Loucy (cell line): Measurements from ENCODE around the gene PEX5L.

Experiments used
- H2AFZ ChIP-seq: fragments of 200-600 bp; sonication (generic); 2 replicates; pipeline ENCODE4 v1.6.0; 2016; ENCODE audit warnings: antibody characterized with exemption, mild to moderate bottlenecking, low read length, moderate library complexity
- H3F3A ChIP-seq: fragments of 200-600 bp; 2 replicates; pipeline ENCODE4 v1.6.0; 2016; ENCODE audit warnings: antibody characterized with exemption, low read depth, mild to moderate bottlenecking
- H3K27me3 ChIP-seq: fragments of 200-600 bp; sonication (generic); 2 replicates; pipeline ENCODE4 v1.6.1; 2014; ENCODE audit warnings: low read length, mild to moderate bottlenecking; ENCODE audit not compliant: insufficient read depth, poor library complexity, severe bottlenecking
- H3K36me3 ChIP-seq: fragments of 200-600 bp; sonication (generic); 2 replicates; pipeline ENCODE4 v1.6.1; 2016; ENCODE audit warnings: low read length; ENCODE audit not compliant: insufficient read depth
- H3K4me1 ChIP-seq: fragments of 200-600 bp; sonication (generic); 2 replicates; pipeline ENCODE4 v1.5.1; 2014; ENCODE audit warnings: low read length, mild to moderate bottlenecking; ENCODE audit not compliant: insufficient read depth, poor library complexity, severe bottlenecking
- H3K4me2 ChIP-seq: fragments of 200-600 bp; sonication (generic); 2 replicates; pipeline ENCODE4 v1.6.0; 2014; ENCODE audit warnings: antibody characterized with exemption, low read length, low read depth, mild to moderate bottlenecking; ENCODE audit not compliant: poor library complexity, severe bottlenecking
- H3K4me3 ChIP-seq: fragments of 200-600 bp; sonication (generic); 2 replicates; pipeline ENCODE4 v1.5.1; 2014; ENCODE audit warnings: low read length, mild to moderate bottlenecking, mixed read lengths; ENCODE audit not compliant: poor library complexity, severe bottlenecking
- H3K79me2 ChIP-seq: fragments of 200-600 bp; sonication (generic); 2 replicates; pipeline ENCODE4 v1.6.1; 2014; ENCODE audit warnings: low read length; ENCODE audit not compliant: insufficient read depth
- H3K9ac ChIP-seq: fragments of 200-600 bp; sonication (generic); 2 replicates; pipeline ENCODE4 v1.6.0; 2014; ENCODE audit warnings: mild to moderate bottlenecking, low read depth, low read length, moderate library complexity; ENCODE audit not compliant: poor library complexity, severe bottlenecking
- H3K9me2 ChIP-seq: fragments of 200-600 bp; sonication (generic); replicated peaks from 2 replicates; pipeline ENCODE4 v1.6.1; 2016; ENCODE audit warnings: low read depth, low read length, mixed read lengths
- H3K9me3 ChIP-seq: fragments of 200-600 bp; sonication (generic); 2 replicates; pipeline ENCODE4 v1.6.1; 2014; ENCODE audit warnings: mild to moderate bottlenecking, antibody characterized with exemption, low read length, low read depth; ENCODE audit not compliant: insufficient read depth
- H4K20me1 ChIP-seq: fragments of 200-600 bp; sonication (generic); 2 replicates; pipeline ENCODE4 v1.6.0; 2014; ENCODE audit warnings: antibody characterized with exemption, low read length, mild to moderate bottlenecking; ENCODE audit not compliant: insufficient read depth, poor library complexity, severe bottlenecking
- EZH2phosphoT487 ChIP-seq: fragments of 200-600 bp; IDR thresholded peaks from 2 replicates; pipeline ENCODE4 v1.6.1; 2018; ENCODE audit warnings: antibody characterized with exemption, mild to moderate bottlenecking, moderate library complexity, borderline replicate concordance
- TF ChIP-seq, protein P1 (sequence below): fragments of 200-600 bp; sonication (generic); conservative IDR thresholded peaks from 2 replicates; pipeline ENCODE4 v1.5.1; 2014; ENCODE audit warnings: mild to moderate bottlenecking, antibody characterized with exemption, low read length

Gene PEX5L

DNA sequence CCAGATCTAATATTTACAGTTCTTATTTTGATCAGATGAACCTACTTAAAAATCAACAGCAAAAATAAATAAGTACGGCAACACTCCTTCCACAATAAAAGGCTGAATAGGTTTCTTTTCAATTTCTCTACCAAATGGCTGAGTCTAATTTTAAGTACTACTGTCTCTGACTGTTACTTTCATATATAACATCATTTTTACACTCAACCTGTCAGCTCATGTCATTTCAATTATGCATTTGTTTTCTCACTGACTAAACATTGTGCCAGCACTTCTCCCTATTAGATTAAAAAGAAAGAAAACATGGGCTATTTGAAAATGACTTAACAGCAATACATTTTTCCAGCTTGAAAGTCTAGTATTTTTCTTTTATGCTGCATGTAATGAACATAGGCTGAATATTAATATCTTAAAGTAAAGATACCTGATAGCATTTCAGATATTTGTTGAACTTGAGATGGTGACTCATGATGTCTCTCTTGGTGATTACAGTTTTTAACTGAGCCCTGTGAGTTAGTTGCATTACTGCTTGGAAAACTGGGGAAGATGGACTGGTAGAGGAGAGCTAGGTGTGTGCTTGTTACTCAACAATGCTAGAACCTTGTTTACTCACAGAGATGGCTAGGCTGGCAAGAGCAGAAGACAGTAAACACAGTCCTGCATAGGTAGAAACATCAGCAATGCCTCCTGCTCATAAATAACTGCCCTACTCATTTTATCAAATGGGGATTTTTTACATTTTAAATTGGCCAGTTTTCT, 73.9 kb downstream of the PEX5L start:
- Histone ChIP-seq H3K79me2 (peaks cover 40% of the 10 kb centered on the region; the same call in 1 of the 2 replicates), H4K20me1 (no peaks in the 10 kb centered on the region), H3K9me3 (no peaks in the 10 kb centered on the region), H3K9ac (peak overlapping the region; percentile 45), H2AFZ (peak overlapping the region; percentile 37), H3K9me2 (no peaks in the 10 kb centered on the region), H3K27me3 (no peaks in the 10 kb centered on the region), H3K4me2 (peak overlapping the region; percentile 52), H3K4me3 (peak overlapping the region; percentile 6), H3K36me3 (no peaks in the 10 kb centered on the region), H3K4me1 (peaks cover 98% of the 10 kb centered on the region), H3F3A (no peaks in the 10 kb centered on the region)
- no peak for TF ChIP-seq EZH2phosphoT487
- TF ChIP-seq, protein P1, sequence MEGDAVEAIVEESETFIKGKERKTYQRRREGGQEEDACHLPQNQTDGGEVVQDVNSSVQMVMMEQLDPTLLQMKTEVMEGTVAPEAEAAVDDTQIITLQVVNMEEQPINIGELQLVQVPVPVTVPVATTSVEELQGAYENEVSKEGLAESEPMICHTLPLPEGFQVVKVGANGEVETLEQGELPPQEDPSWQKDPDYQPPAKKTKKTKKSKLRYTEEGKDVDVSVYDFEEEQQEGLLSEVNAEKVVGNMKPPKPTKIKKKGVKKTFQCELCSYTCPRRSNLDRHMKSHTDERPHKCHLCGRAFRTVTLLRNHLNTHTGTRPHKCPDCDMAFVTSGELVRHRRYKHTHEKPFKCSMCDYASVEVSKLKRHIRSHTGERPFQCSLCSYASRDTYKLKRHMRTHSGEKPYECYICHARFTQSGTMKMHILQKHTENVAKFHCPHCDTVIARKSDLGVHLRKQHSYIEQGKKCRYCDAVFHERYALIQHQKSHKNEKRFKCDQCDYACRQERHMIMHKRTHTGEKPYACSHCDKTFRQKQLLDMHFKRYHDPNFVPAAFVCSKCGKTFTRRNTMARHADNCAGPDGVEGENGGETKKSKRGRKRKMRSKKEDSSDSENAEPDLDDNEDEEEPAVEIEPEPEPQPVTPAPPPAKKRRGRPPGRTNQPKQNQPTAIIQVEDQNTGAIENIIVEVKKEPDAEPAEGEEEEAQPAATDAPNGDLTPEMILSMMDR: no peak

DNA sequence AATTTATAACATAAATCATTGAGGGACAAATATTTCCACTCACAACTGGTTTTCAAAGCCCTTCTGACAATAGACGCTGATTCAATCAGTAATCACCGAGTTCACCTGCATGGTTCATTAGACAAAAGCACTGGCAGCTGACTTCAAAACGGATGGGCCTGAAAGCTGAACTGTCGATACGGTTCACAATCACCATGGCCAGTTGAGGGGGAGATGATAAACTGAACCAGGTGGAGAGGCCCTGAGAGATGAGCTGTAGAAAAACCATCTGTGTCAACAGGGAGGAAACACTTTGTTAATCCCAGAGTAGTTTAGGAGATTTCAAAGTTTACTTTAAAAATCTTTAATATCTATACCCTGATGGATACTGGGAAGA, 75.0 kb downstream of the PEX5L start:
- TF ChIP-seq EZH2phosphoT487: no peak
- TF ChIP-seq, protein P1: no peak
- peak overlapping the region; percentile 45 for H3K9ac ChIP-seq
- H2AFZ ChIP-seq: no peak overlapping the region

DNA sequence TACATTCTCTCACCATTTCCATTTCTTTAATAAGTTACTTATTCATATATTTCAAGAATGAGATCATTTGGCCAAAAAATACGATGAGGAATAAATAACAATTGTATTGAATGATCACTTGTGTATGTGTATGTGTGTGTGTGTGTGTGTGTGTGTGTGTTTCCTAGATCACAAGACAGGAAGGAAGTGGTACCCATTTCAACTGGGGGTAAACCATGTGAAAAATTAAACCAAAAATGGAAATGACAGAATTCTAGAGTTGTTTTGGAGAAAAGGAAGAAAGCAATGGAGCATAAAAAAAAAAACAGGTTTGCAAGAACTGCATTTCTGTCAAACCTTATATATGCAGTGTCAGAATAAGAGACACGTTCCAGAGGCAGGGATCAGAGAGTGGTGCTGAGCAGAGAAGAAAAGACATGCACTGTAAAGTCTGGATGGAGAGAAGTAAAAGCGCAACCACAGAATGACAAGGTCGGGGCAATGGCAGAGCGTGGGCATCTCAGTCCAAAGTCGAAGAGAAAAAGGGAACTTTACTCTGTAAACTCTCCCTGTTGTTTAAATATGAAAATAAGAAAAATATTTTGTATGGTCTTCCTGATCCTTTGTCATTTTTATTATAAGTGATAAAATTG, 75.5 kb downstream of the PEX5L start:
- TF ChIP-seq, protein P1: no peak
- TF ChIP-seq EZH2phosphoT487: no peak
- Histone ChIP-seq H4K20me1 (no peaks in the 10 kb centered on the region), H3K4me3 (no peak overlapping the region), H3K9me3 (no peaks in the 10 kb centered on the region), H3K79me2 (peaks cover 34% of the 10 kb centered on the region; the same call in 1 of the 2 replicates), H3K9ac (peak overlapping the region; percentile 45), H3K9me2 (no peaks in the 10 kb centered on the region), H3K36me3 (no peaks in the 10 kb centered on the region), H3K4me1 (peaks cover 96% of the 10 kb centered on the region), H3K27me3 (no peaks in the 10 kb centered on the region), H3F3A (peaks cover 7% of the 10 kb centered on the region), H3K4me2 (peak overlapping the region; percentile 52), H2AFZ (no peak overlapping the region)

More for the DNA sequence above, 75.0 kb downstream of the PEX5L start:
- Histone ChIP-seq H3K9me2 (no peaks in the 10 kb centered on the region), H3K4me2 (peak overlapping the region; percentile 52), H3K9me3 (no peaks in the 10 kb centered on the region), H3K79me2 (peaks cover 34% of the 10 kb centered on the region; the same call in 1 of the 2 replicates), H3F3A (peaks cover 5% of the 10 kb centered on the region), H3K36me3 (no peaks in the 10 kb centered on the region), H3K4me3 (no peak overlapping the region), H3K27me3 (no peaks in the 10 kb centered on the region), H4K20me1 (no peaks in the 10 kb centered on the region), H3K4me1 (peaks cover 99% of the 10 kb centered on the region)
